ENCODE measurements around the gene GSE1.

GSE1 gene

GRCh38 chr16:85627526-85628264, 14.6 kb downstream of the GSE1 start:
- Histone ChIP-seq H3K4me3 (ENCODE audit: low read length) (no peak overlapping the region), H3K36me3 (ENCODE audit: control insufficient read depth, low read depth, low read length) (no peaks in the 10 kb centered on the region), H3K27me3 (ENCODE audit: control insufficient read depth, insufficient read depth, low read length) (no peaks in the 10 kb centered on the region), H3K9ac (ENCODE audit: low read length) (no peak overlapping the region), H3K27ac (ENCODE audit: low read length) (no peak overlapping the region), H3K4me1 (ENCODE audit: control insufficient read depth, low read depth, low read length) (peaks cover 15% of the 10 kb centered on the region), H3K9me3 (ENCODE audit: control insufficient read depth, low read depth, low read length) (no peaks in the 10 kb centered on the region)

GRCh38 chr16:85628265-85628556, 15.1 kb downstream of the GSE1 start:
- no peaks in the 10 kb centered on the region for H3K9me3 ChIP-seq (ENCODE audit: control insufficient read depth, low read depth, low read length)
- H3K36me3 ChIP-seq (ENCODE audit: control insufficient read depth, low read depth, low read length) = no peaks in the 10 kb centered on the region
- peaks cover 15% of the 10 kb centered on the region for H3K4me1 ChIP-seq (ENCODE audit: control insufficient read depth, low read depth, low read length)
- no peak overlapping the region for H3K27ac ChIP-seq (ENCODE audit: low read length)
- no peak overlapping the region for H3K4me3 ChIP-seq (ENCODE audit: low read length)
- no peak overlapping the region for H3K9ac ChIP-seq (ENCODE audit: low read length)
- no peaks in the 10 kb centered on the region for H3K27me3 ChIP-seq (ENCODE audit: control insufficient read depth, insufficient read depth, low read length)

- Histone ChIP-seq H3K27me3 (ENCODE audit: control insufficient read depth, insufficient read depth, low read length) (no peaks in the 10 kb centered on the region), H3K9ac (ENCODE audit: low read length) (no peak overlapping the region), H3K9me3 (ENCODE audit: control insufficient read depth, low read depth, low read length) (no peaks in the 10 kb centered on the region), H3K27ac (ENCODE audit: low read length) (no peak overlapping the region), H3K4me1 (ENCODE audit: control insufficient read depth, low read depth, low read length) (peaks cover 15% of the 10 kb centered on the region), H3K36me3 (ENCODE audit: control insufficient read depth, low read depth, low read length) (no peaks in the 10 kb centered on the region), H3K4me3 (ENCODE audit: low read length) (no peak overlapping the region)
Measured at GRCh38 chr16:85628645-85629044, 15.5 kb downstream of the GSE1 start.

DNA sequence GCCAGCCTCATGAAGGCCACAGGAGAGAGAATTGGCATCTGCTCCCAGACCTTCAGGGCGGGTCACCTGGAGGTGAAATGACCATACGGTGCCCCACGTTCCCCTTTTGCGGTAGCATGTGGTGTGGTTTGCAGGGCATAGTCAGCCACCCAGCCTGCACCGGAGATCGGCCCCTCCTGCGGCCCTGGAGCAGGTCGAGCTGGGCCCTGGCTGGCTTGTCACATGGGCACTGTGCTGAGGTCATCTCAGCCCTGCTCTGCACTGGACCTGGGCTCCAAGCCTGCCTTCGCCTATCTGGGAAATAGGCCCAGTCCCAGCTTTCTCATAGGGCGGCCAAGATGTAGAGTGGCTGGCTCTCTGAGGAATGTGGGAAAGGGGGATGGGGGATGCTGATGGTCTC, 16.2 kb downstream of the GSE1 start:
- Histone ChIP-seq H3K27me3 (ENCODE audit: control insufficient read depth, insufficient read depth, low read length) (no peaks in the 10 kb centered on the region), H3K4me3 (ENCODE audit: low read length) (no peak overlapping the region), H3K27ac (ENCODE audit: low read length) (no peak overlapping the region), H3K9me3 (ENCODE audit: control insufficient read depth, low read depth, low read length) (no peaks in the 10 kb centered on the region), H3K9ac (ENCODE audit: low read length) (no peak overlapping the region), H3K4me1 (ENCODE audit: control insufficient read depth, low read depth, low read length) (peaks cover 15% of the 10 kb centered on the region), H3K36me3 (ENCODE audit: control insufficient read depth, low read depth, low read length) (peaks cover 3% of the 10 kb centered on the region)

- Histone ChIP-seq H3K4me1 (ENCODE audit: control insufficient read depth, low read depth, low read length) (peaks cover 15% of the 10 kb centered on the region), H3K9me3 (ENCODE audit: control insufficient read depth, low read depth, low read length) (no peaks in the 10 kb centered on the region), H3K27ac (ENCODE audit: low read length) (no peak overlapping the region), H3K9ac (ENCODE audit: low read length) (no peak overlapping the region), H3K4me3 (ENCODE audit: low read length) (no peak overlapping the region), H3K36me3 (ENCODE audit: control insufficient read depth, low read depth, low read length) (peaks cover 7% of the 10 kb centered on the region), H3K27me3 (ENCODE audit: control insufficient read depth, insufficient read depth, low read length) (no peaks in the 10 kb centered on the region)
Measured at GRCh38 chr16:85629853-85630252, 16.7 kb downstream of the GSE1 start.

DNA sequence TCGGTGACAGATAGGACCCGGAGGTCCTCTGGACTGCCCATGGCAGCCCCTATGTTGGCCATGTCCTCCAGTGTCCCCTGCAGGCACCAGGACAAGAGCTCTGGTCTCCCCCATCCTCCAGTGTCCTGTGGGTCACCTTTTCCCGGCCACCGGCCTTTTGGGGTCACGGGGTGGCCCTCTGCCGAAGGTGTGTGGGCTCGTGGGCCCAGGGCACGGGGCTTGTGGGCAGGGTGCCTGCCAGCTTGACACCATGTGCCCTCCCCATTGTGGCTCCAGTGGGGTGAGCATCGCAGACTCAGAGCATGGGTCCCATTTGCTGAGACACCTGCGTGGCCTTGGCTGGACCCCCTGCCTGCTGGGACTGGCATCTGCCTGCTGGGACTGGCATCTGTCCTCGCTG, 18.1 kb downstream of the GSE1 start:
- Histone ChIP-seq H3K9ac (ENCODE audit: low read length) (no peak overlapping the region), H3K9me3 (ENCODE audit: control insufficient read depth, low read depth, low read length) (no peaks in the 10 kb centered on the region), H3K36me3 (ENCODE audit: control insufficient read depth, low read depth, low read length) (peaks cover 9% of the 10 kb centered on the region), H3K4me3 (ENCODE audit: low read length) (no peak overlapping the region), H3K4me1 (ENCODE audit: control insufficient read depth, low read depth, low read length) (peaks cover 8% of the 10 kb centered on the region), H3K27ac (ENCODE audit: low read length) (no peak overlapping the region), H3K27me3 (ENCODE audit: control insufficient read depth, insufficient read depth, low read length) (no peaks in the 10 kb centered on the region)

- Histone ChIP-seq H3K4me1 (ENCODE audit: control insufficient read depth, low read depth, low read length) (peaks cover 3% of the 10 kb centered on the region), H3K27ac (ENCODE audit: low read length) (no peak overlapping the region), H3K36me3 (ENCODE audit: control insufficient read depth, low read depth, low read length) (peaks cover 9% of the 10 kb centered on the region), H3K27me3 (ENCODE audit: control insufficient read depth, insufficient read depth, low read length) (no peaks in the 10 kb centered on the region), H3K4me3 (ENCODE audit: low read length) (no peak overlapping the region), H3K9me3 (ENCODE audit: control insufficient read depth, low read depth, low read length) (no peaks in the 10 kb centered on the region), H3K9ac (ENCODE audit: low read length) (no peak overlapping the region)
Measured at GRCh38 chr16:85631802-85632393, 18.8 kb downstream of the GSE1 start.

DNA sequence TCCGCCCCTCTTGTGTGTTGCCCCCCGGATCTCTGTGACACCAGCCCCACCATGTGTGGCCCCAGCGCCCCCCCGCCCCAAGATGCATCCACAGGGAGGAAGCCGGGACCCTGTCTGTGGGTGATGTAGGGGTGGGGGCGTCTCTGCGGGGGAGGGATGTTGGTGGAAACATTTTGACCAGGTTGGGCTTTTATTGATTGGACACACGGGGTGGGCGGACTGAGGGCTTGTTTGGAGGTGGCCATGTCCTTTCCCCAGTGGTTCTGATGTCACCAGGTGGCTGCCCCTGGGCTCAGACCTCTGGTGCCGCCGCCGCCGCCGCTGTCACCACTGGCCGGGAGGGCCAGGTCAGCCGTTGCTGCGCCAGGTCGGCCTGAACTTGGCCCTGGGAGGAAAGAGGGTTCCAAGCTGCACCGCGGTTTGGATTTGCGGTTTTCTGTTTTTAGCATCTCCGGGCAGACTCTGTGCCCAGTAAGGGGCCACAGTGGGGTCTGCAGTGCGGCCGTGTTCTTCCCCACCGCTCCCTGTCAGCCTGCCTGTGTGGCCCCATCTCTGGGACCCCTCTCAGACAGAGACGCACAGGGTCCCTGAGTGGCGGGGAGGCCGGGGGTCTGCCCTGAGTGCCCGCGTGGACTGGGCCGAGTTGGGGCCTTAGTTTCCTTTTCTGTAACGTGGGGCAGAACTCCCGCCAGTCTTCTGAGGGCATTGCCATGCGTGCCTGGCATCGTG, 19.8 kb downstream of the GSE1 start:
- H3K4me3 ChIP-seq (ENCODE audit: low read length) = no peak overlapping the region
- H3K4me1 ChIP-seq (ENCODE audit: control insufficient read depth, low read depth, low read length) = no peaks in the 10 kb centered on the region
- H3K9ac ChIP-seq (ENCODE audit: low read length) = no peak overlapping the region
- H3K9me3 ChIP-seq (ENCODE audit: control insufficient read depth, low read depth, low read length) = no peaks in the 10 kb centered on the region
- H3K27ac ChIP-seq (ENCODE audit: low read length) = no peak overlapping the region
- peaks cover 9% of the 10 kb centered on the region for H3K36me3 ChIP-seq (ENCODE audit: control insufficient read depth, low read depth, low read length)
- no peaks in the 10 kb centered on the region for H3K27me3 ChIP-seq (ENCODE audit: control insufficient read depth, insufficient read depth, low read length)

DNA sequence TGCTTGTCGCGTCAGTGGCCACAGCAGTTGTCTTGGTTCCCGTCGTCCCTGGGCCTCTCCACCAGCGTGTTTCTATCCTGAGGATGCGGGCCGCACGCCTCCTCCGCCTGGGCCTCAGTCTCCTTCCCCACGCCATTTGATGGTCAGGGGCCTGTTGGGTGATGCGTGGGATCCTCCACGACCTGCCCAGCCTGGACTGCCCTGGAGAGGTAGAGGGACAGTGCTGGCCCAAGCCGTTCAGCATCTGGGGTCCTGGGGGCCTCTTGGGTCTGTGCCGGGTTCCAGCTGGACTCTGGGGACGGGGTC, 20.3 kb downstream of the GSE1 start:
- Histone ChIP-seq H3K36me3 (ENCODE audit: control insufficient read depth, low read depth, low read length) (peaks cover 9% of the 10 kb centered on the region), H3K4me1 (ENCODE audit: control insufficient read depth, low read depth, low read length) (no peaks in the 10 kb centered on the region), H3K27ac (ENCODE audit: low read length) (no peak overlapping the region), H3K27me3 (ENCODE audit: control insufficient read depth, insufficient read depth, low read length) (no peaks in the 10 kb centered on the region), H3K4me3 (ENCODE audit: low read length) (no peak overlapping the region), H3K9me3 (ENCODE audit: control insufficient read depth, low read depth, low read length) (no peaks in the 10 kb centered on the region), H3K9ac (ENCODE audit: low read length) (no peak overlapping the region)

DNA sequence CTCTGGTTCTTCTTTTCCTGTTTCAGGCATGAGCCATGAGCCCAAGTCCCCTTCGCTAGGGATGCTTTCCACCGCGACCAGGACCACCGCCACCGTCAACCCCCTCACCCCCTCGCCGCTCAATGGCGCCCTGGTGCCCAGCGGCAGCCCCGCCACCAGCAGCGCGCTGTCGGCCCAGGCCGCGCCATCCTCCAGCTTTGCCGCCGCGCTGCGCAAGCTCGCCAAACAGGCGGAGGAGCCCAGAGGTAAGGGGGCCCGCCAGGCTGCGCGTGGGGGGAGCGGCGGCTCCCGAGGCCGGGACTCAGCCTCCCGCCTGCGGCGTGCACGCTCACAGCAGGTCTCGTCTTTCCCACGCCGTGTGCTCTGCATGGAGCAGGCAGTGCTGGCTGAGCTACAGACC, 20.8 kb downstream of the GSE1 start:
- H3K9me3 ChIP-seq (ENCODE audit: control insufficient read depth, low read depth, low read length) = no peaks in the 10 kb centered on the region
- H3K27ac ChIP-seq (ENCODE audit: low read length) = no peak overlapping the region
- peaks cover 9% of the 10 kb centered on the region for H3K36me3 ChIP-seq (ENCODE audit: control insufficient read depth, low read depth, low read length)
- no peaks in the 10 kb centered on the region for H3K27me3 ChIP-seq (ENCODE audit: control insufficient read depth, insufficient read depth, low read length)
- H3K4me3 ChIP-seq (ENCODE audit: low read length) = no peak overlapping the region
- no peak overlapping the region for H3K9ac ChIP-seq (ENCODE audit: low read length)
- H3K4me1 ChIP-seq (ENCODE audit: control insufficient read depth, low read depth, low read length) = no peaks in the 10 kb centered on the region

- no peak overlapping the region for H3K4me3 ChIP-seq (ENCODE audit: low read length)
- H3K27ac ChIP-seq (ENCODE audit: low read length) = no peak overlapping the region
- H3K36me3 ChIP-seq (ENCODE audit: control insufficient read depth, low read depth, low read length) = peaks cover 9% of the 10 kb centered on the region
- no peaks in the 10 kb centered on the region for H3K9me3 ChIP-seq (ENCODE audit: control insufficient read depth, low read depth, low read length)
- H3K4me1 ChIP-seq (ENCODE audit: control insufficient read depth, low read depth, low read length) = no peaks in the 10 kb centered on the region
- H3K9ac ChIP-seq (ENCODE audit: low read length) = no peak overlapping the region
- H3K27me3 ChIP-seq (ENCODE audit: control insufficient read depth, insufficient read depth, low read length) = no peaks in the 10 kb centered on the region
Measured at GRCh38 chr16:85634747-85635544, 21.8 kb downstream of the GSE1 start.
